ENCODE measurements around the gene NPL.

The NPL gene

GRCh38 chr1:182778862-182779261 lies 10.7 kb upstream of the NPL start:
- no peak for DNase-seq (ENCODE audit: low read depth, low spot score)

GRCh38 chr1:182779530-182779929 lies 10.0 kb upstream of the NPL start:
- no peak for DNase-seq (ENCODE audit: low read depth, low spot score)

GRCh38 chr1:182781841-182782586 lies 7.6 kb upstream of the NPL start:
- peak; percentile 47 for DNase-seq (ENCODE audit: low read depth, low spot score)

GRCh38 chr1:182782587-182782913 lies 7.0 kb upstream of the NPL start:
- no peak for DNase-seq (ENCODE audit: low read depth, low spot score)

GRCh38 chr1:182783068-182783467 lies 6.5 kb upstream of the NPL start:
- DNase-seq (ENCODE audit: low read depth, low spot score): no peak

- DNase-seq (ENCODE audit: low read depth, low spot score): no peak
These were observed 4.9 kb upstream of the NPL start for GRCh38 chr1:182784556-182785171.

- no peak for DNase-seq (ENCODE audit: low read depth, low spot score)
These were observed 4.4 kb upstream of the NPL start for GRCh38 chr1:182785181-182785580.

- DNase-seq (ENCODE audit: low read depth, low spot score): no peak
These were observed 3.2 kb upstream of the NPL start for GRCh38 chr1:182786223-182786994.

GRCh38 chr1:182786995-182787324 lies 2.6 kb upstream of the NPL start:
- no peak for DNase-seq (ENCODE audit: low read depth, low spot score)

GRCh38 chr1:182791281-182792179 lies 2.0 kb downstream of the NPL start:
- DNase-seq (ENCODE audit: low read depth, low spot score): no peak

GRCh38 chr1:182794091-182794490 lies 4.5 kb downstream of the NPL start:
- DNase-seq (ENCODE audit: low read depth, low spot score): no peak

- DNase-seq (ENCODE audit: low read depth, low spot score): no peak
These were observed 5.2 kb downstream of the NPL start for GRCh38 chr1:182794676-182795201.

- no peak for DNase-seq (ENCODE audit: low read depth, low spot score)
These were observed 6.1 kb downstream of the NPL start for GRCh38 chr1:182795563-182796228.

GRCh38 chr1:182802006-182802803 lies 12.6 kb downstream of the NPL start:
- no peak for DNase-seq (ENCODE audit: low read depth, low spot score)

- DNase-seq (ENCODE audit: low read depth, low spot score): no peak
These were observed 14.3 kb downstream of the NPL start for GRCh38 chr1:182803846-182804245.

GRCh38 chr1:182806015-182806678 lies 16.6 kb downstream of the NPL start:
- DNase-seq (ENCODE audit: low read depth, low spot score): no peak

GRCh38 chr1:182807907-182808306 lies 18.3 kb downstream of the NPL start:
- DNase-seq (ENCODE audit: low read depth, low spot score): no peak

- DNase-seq (ENCODE audit: low read depth, low spot score): no peak
These were observed 19.9 kb downstream of the NPL start for GRCh38 chr1:182809414-182809957.

GRCh38 chr1:182811975-182812722 lies 22.6 kb downstream of the NPL start:
- DNase-seq (ENCODE audit: low read depth, low spot score): no peak

Data from activated CD4-positive, CD25-positive, alpha-beta regulatory T cell treated with anti-CD3 and anti-CD28 coated beads, Interleukin-2, amount 50 U/mL, for 16 hours (primary cell).